Activated CD4-positive, CD25-positive, alpha-beta regulatory T cell treated with anti-CD3 and anti-CD28 coated beads, Interleukin-2, amount 50 U/mL, for 16 hours (primary cell): ENCODE results near the gene TSHZ2.
"Not testable (repeated sequence)": the region's sequence is repeated elsewhere in the genome, so short reads cannot be mapped to it uniquely, and the experiment has no call there.

Source experiments
- DNase-seq: peaks from one replicate; pipeline ENCODE4 v3.0.0-alpha.2; 2020; ENCODE audit warnings: low read depth, low spot score

Gene TSHZ2

DNA sequence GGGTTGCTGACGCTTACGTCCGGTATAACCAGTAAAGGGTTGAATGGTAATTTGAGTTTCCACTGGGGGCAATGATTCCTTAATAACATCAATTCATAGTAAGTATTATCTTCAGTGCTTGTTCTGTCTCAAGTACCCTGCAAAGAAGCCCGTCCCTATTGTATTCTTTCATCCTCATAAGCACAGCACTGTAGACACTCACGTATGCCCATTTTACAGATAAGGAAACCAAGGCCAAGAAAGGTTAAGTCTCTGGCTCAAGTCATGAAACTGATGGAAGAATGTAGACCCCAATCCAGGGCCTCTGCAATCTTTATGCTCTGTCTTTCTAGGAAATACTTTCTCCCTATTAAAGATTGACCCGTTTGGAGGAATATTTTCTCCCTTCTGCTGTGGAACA lies 370.3 kb downstream of the TSHZ2 start:
- DNase-seq = no peak

DNA sequence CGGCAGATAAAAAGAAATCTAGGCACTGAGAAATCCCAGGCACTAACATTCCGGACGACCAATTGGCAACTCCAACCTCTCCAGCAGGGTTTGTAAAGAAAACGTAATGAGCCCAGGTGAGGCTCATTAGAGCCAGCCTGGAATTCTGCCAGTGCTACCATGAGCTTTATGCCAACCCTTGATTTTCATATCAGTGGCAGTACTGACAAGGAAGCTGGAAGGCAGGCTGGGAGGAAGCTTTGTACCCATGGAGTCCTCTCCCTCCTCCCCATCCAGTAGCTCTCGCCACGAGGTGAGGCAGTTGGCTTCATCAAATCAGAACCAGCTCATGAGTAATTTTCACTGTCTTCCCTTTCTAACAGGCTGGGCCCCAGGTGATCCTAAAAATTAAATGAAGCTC lies 371.3 kb downstream of the TSHZ2 start:
- DNase-seq = no peak

DNA sequence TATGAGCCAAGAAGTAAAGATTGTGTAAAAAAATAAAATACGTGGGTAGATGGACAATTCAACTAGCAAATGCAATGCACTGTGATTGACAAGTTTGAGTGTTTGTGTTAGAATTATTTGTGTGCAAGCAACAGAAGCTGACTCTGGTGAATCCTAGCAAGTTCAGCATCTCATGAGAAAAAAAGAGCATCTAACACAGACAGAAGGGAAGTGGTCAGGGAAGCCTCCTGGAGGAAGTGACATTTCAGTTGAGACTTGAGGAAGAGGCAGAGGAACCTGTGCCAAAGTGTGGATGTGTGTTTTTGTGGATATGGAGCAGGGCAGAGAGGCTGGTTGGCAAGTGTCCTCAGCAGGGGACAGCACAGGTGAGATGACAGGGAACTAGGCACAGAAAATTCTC lies 372.7 kb downstream of the TSHZ2 start:
- DNase-seq = no peak

DNA sequence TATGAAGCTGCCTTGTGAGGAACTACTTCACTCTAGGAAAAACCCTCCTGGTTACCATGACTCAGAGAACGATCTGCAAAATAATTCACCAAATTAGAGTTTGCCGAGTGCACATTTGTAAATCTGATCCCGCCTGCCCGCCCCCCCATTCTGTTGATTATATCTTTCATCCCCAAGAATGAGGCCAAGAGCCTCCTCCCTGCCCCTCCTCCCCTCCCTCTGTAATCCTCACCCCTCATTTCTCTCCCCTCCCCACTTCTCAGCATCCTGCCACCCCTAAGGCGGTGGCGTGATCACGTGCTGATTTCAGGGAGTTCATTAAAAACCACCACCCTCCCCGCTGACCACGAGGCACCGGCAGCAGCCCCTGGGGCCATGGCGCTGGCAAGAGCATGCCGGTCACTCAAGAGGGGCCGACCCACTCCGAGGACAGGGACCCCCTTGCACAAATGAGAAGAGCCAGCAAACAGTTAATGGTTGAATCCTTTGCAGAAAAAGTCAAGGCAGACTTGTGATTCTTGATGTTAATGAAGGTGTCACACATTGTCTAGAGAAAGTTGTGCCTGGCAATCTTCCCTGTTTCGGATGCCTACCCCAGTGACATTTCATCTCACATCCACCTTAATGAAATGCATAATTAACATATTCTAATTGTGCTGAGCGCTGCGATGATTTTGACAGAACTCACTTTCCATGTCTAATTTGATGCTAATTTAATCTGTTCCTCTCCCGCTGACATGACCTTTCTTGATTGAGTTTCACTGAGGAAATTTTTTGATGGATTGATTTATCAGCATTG lies 373.6 kb downstream of the TSHZ2 start:
- DNase-seq = no peak

DNA sequence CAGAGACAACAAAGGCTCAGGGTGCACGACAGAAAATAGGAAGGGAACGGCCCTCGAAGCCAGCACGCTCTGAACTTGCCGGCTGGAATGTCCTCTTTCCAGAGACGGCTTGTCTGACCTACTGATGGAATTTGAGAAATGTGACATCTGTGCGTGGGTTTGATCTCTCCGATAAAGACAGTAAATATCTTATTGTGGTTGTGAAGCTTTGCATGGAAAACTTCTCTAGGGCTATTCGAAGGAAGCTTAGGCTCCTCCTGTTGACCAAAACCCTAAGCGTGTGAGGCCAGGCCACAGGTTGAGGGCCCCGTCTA lies 374.1 kb downstream of the TSHZ2 start:
- DNase-seq = no peak

DNA sequence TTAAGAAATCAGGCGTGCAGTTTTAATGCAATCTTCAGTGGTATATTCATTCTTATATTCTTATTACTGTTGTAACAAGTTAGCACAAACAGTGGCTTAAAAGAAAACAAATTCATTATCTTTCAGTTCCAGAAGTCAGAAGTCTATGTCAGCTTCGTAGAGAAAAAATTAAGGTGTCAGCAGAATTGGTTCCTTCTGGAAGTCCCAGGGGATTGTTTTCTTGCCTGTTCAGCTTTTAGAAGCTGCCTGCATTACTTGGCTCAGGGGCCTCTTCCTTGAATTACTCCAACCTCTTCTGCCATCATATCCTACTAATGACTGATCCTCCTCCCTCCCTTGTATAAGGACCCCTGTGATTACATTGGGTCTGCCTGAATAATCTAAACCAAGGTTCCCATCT lies 377.6 kb downstream of the TSHZ2 start:
- no peak for DNase-seq

DNA sequence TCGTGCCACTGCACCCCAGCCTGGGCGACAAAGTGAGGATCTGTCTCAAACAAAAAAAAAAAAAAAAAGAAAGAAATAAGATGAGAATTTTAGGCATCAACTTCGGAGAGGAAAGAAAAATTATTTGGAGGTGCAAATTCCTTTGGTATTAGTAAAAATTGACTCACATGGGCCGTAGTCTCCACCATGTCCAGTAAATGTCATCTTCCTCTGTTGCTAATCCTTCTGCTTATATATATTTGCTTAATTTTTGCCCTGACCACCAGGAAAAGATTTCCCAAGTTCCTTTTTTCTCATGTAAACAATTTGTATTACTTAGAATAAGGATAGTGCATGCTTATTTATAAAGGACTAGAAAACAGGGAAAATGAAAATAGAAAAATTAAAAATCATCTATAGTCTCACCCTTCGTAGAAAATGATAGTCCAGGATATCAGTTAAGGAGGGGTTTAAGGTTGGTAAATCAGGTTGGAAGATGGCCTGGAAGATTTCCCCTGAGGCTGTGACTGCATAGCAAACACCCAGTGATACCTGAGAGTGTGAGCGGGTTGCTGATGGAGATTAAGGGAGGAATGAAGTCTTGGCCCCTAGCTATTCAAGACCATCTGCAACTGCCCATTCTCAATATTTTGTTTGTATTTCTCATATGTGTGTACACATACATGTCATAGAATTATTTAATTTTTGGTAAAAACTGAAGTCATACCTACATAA lies 380.7 kb downstream of the TSHZ2 start:
- DNase-seq = no peak

DNA sequence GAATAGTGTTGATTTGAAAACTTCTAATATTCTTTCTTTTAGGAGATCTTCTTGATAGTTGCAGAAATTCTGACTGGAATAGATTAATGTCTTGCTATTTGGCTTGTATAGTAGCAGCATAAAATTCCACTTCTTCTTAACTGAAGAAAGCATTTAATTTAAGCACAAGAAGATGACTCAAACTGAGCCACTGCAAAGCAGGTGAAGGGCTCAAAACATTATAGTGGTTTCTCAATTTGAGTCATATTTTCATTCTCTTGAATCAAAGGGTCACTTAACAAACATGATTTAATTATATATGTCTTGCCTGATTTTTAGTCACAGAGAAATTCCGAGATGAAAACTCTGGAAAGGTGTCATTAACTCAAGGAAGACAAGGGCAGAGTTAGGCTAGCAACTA lies 382.2 kb downstream of the TSHZ2 start:
- DNase-seq = no peak

DNA sequence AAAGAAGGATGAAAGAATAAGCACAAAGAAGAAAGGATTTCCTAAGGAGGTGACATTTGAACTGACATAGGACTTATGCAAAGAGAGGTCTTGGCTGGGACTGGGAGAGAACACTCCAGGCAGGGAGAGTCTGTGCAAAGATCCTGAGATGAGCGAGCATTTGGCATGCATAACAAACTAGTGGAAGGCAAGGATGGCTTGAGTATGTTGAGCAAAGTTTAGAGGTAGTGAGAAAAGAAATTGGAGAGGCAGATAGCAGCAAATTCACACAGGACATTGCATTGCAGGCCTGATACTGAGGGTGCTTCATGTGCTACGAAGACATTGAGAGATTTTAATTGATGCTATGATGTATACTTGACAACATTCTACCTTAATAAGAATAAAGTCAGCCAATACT lies 383.6 kb downstream of the TSHZ2 start:
- no peak for DNase-seq

DNA sequence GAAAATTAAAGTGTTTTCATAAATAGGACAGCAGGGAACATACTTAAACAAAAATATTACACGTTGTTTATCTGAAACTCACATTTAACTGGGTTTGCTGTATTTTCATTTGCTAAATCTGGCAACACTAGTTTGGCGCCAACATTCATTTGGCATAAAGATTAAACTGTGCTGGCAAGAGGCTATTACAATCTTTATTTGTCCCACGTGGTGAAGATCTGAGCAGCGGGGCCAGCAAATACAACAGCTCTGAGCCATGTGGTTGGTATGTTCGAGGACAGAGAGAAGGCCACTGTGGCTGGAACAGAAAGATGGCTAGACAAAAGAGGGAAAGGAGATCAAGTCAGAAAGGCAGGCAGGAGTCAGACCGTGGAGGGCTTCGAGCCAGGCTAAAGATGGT lies 387.3 kb downstream of the TSHZ2 start:
- no peak for DNase-seq

DNA sequence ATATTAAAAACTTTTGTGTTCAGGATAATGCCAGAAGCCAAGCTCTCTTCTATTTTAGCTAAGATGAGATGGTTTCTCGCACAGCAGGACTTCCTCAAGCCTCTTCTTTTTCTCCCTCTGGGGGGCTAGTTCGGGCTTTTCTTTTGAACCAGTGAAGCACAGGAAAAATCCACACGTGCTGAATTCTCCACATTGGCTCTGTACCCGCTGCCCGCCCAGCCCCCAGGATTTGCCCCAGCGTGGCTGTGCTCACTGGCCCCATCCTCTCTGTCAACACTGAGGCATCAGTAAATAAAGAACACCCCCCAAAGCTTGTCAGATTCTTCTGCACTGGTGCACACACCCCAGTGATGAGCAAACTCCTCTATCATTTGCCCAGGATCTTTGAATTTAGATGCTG lies 388.7 kb downstream of the TSHZ2 start:
- no peak for DNase-seq

- DNase-seq = no peak
Measured at GRCh38 chr20:53362736-53363135, 390.6 kb downstream of the TSHZ2 start.

DNA sequence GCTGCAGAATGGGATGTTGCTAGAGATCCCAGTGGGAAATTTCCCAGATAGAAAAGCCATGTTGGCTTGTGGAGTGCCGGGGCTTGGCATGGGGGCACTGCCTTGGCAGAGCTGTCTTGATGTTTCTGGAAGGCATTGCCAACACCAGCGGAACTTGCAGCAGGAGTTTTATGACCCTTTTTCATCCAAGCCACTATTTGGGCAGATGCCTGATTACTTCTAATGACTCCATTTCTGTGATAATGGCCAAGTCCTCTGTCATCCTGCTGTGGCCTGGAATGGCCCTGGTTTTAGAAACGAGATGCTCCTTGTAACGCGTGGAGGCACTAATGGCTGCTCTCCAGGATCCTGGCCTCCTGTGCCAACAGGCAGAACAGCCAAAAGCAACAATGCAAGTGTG lies 392.5 kb downstream of the TSHZ2 start:
- no peak for DNase-seq

- DNase-seq = no peak
Measured at GRCh38 chr20:53365076-53365475, 392.9 kb downstream of the TSHZ2 start.

- DNase-seq = no peak
Measured at GRCh38 chr20:53365539-53366075, 393.4 kb downstream of the TSHZ2 start.

- not testable (repeated sequence) for DNase-seq
Measured at GRCh38 chr20:53366928-53367327, 394.8 kb downstream of the TSHZ2 start.

DNA sequence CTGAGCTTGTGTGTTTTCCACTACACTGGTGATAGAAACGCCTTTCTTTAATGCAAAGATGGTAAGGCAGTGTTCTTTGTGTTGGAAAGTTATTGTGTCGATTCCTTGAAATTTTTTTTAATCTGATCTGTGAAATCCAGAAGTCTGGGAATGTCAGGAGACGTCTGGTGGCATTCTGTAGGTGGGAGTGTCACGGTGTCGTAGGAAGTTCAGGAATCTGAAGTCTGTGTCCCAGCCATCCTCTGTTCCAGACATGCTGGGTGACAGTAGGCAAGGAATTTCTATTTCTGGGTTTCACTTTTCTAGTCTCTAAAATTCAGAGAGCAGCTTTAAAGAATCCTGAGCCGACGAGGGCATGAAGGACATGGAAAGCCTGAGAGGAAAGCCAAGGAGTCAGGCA lies 397.7 kb downstream of the TSHZ2 start:
- DNase-seq = no peak

- no peak for DNase-seq
Measured at GRCh38 chr20:53370345-53370961, 398.3 kb downstream of the TSHZ2 start.

DNA sequence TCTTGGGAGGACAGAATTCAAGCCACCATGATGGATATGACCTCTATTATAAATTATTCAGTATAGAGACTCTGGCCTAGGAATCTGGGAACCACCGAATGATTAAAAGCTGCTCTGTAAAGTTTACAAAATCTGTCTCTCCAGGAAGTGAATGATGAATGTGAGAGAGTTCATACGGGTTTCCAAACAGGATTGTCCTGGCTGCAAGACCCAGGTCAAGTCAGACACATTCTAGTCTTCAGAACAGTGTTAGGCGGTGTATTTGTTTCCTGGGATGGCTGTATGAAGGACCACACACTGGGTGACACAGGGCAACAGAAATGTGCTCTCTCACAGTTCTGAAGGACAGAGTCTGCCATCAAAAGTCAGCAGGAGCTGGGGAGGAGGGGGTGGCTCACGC lies 399.1 kb downstream of the TSHZ2 start:
- no peak for DNase-seq

DNA sequence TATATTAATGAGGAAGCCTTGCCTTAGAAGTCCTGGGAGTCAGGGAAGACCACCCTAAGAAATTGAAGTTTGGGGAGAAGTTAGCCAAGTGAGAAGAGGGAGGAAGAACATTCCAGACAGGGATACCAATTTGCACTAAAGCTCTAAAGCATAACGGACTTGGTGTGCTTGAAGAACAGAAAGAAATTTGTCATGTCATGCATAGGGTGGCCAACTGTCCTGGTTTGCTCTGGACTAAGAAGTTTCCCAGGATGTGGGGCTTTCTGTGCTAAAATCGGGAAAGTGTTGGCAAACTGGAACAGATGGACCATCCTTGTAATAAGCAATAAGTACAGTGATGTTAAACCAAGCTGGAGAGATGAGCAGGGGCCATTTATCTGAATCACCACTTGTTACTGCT lies 403.9 kb downstream of the TSHZ2 start:
- no peak for DNase-seq

DNA sequence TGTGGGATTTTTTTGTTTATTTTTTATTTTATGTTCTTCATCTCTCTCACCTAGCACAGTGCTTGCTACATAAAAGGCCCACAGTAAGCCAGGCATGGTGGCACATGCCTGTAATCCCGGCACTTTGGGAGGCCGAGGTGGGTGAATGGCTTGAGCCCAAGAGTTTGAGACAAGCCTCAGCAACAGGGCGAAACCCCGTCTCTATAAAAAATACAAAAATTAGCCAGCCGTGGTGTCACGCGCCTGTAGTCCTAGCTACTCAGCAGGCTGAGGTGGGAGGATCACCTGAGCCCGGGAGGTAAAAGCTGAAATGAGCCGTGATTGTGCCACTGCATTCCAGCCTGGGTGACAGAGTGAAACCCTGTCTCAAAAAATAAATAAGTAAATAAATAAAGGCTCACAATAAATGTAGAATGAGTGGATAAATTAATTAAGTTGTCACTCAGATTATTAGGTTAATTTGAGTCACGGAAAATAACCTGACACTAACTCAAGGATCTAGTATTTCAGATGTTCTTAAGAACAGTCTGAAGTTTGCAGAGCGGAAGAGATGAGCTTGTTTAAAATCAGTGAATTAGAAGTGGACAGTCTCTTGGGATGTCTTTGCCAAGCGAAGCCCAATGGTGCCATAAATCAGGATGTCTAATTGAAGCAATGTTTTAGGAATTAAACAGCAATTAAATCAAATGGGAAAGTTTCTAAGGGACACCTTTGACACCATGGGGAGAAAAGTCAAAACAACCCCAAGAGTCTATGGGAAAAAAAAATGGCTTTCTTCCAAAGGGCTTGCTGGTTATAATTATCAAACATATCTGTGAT lies 407.1 kb downstream of the TSHZ2 start:
- no peak for DNase-seq

DNA sequence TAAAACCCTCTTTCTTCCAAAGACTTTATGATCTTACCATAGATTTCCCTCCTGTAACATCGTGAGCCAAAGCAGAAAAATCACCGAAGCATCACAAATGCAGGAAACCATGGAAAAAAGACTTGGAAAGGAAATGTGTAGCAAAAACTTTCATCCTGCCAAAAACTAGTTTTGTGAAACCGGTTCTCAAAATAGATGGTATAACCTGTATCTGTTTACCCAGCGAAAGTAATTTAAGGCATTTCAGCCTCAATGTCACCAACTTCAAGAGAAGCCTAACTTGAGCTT lies 407.6 kb downstream of the TSHZ2 start:
- no peak for DNase-seq
